Kidney (tissue), 14 donors: ENCODE data around the gene NIPAL4. TPM values are rescaled to one million over a fixed set of nuclear protein-coding genes. Genes with fewer than 3 reads are reported as not detected.

Source experiments
- DNase-seq, 5 donors: peaks; one replicate each; pipeline ENCODE4 v3.0.0-alpha.2; 2013 to 2020
- FAIRE-seq: peaks from 2 replicates; lab custom pipeline; 2012; peaks lifted over from hg19 to GRCh38; lab: Jason Lieb, UNC
- H3K27ac ChIP-seq, 2 donors: one replicate each; pipeline ENCODE4 v1.7.0; 2013; ENCODE audit warnings: low read depth in 2 of 2, low read length in 2 of 2, inconsistent platforms in 1 of 2
- H3K27me3 ChIP-seq: one replicate; pipeline ENCODE4 v1.7.1; 2013; ENCODE audit warnings: low read length, inconsistent platforms; ENCODE audit not compliant: control insufficient read depth, insufficient read depth
- H3K36me3 ChIP-seq, 3 donors: one replicate each; pipeline versions ENCODE4 v1.7.0 to v1.7.1; 2013; ENCODE audit warnings: low read length in 3 of 3, control low read depth in 1 of 3, inconsistent platforms in 1 of 3; ENCODE audit not compliant: insufficient read depth in 3 of 3, control insufficient read depth in 2 of 3
- H3K4me1 ChIP-seq, 3 donors: one replicate each; pipeline versions ENCODE4 v1.7.0 to v1.7.1; 2013; ENCODE audit warnings: low read length in 3 of 3, inconsistent platforms in 1 of 3, low read depth in 1 of 3; ENCODE audit not compliant: control insufficient read depth in 2 of 3, insufficient read depth in 2 of 3
- H3K4me3 ChIP-seq, 3 donors: one replicate each; pipeline versions ENCODE4 v1.7.0 to v1.8.1; 2013; ENCODE audit warnings: low read length in 3 of 3, control low read depth in 1 of 3, inconsistent platforms in 1 of 3
- H3K9ac ChIP-seq, 3 donors: one replicate each; pipeline versions ENCODE4 v1.7.0 to v1.7.1; 2013; ENCODE audit warnings: low read length in 3 of 3, control low read depth in 1 of 3, inconsistent platforms in 1 of 3
- H3K9me3 ChIP-seq, 3 donors: one replicate each; pipeline versions ENCODE4 v1.7.0 to v1.7.1; 2013; ENCODE audit warnings: low read length in 3 of 3, control low read depth in 1 of 3, inconsistent platforms in 1 of 3; ENCODE audit not compliant: control insufficient read depth in 2 of 3, insufficient read depth in 1 of 3
- intact Hi-C: fragments of 100-400 bp; cut with DNase I; formaldehyde crosslinking; loops from one replicate; pipeline ENCODE4 v1.11.1; 2022
- polyA plus RNA-seq: library from polyadenylated mRNA; stranded (reverse); fragments of 350-450 nt; fragmentation: Illumina TruSeq; extraction: RNeasy Lipid Tissue Mini Kit (QIAGEN cat#74804); gene quantifications from one replicate; pipeline ENCODE4 v1.2.3, GENCODE V29; 2014; ENCODE audit warnings: low read depth, low replicate concordance; ENCODE audit not compliant: insufficient read depth
- total RNA-seq: library from RNA; stranded (reverse); fragmentation: NEBNext Ultra II Directional; extraction: Animal tissue kit (Norgen Biotek cat#: 25700); gene quantifications from one replicate; pipeline ENCODE4 v1.2.1, GENCODE V29; 2021
- TF ChIP-seq, protein P1 (sequence below): IDR thresholded peaks from 3 replicates; pipeline ENCODE4 v1.5.1; 2012; ENCODE audit warnings: mild to moderate bottlenecking, moderate library complexity, borderline replicate concordance; ENCODE audit not compliant: insufficient read depth; ENCODE audit errors: extremely low read depth
- donor health status: control.
- donor health status: control.
- donor health status: control.
- donor health status: control.
- donor health status: control.
- donor health status: DM: yes; HTN: yes; CAD: no.
- donor health status: Normal renal cell carcinoma (clear cell type).

Gene NIPAL4
- total and polyA plus RNA-seq, 2 donors from 2014 or later: not detected

DNA sequence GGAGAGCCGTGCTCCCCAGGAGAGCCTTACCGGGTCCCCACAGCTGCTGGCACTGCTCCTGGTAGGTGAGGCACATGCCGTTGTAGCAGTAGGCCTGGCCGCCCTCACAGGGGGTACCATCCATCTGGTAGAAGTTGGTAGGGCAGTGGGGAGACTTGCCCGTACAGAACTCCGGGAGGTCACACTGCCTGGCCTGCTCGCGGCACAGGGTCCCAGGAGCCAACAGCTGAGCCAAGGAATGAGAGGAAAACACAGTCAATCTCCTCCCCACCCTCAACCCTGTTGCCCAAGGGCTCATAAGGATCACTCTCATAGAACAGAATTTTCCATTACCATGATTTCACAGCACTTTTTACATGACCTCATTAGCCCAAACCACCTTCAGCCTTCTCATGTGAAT, 36.9 kb downstream of the NIPAL4 start:
- no peak for FAIRE-seq

DNA sequence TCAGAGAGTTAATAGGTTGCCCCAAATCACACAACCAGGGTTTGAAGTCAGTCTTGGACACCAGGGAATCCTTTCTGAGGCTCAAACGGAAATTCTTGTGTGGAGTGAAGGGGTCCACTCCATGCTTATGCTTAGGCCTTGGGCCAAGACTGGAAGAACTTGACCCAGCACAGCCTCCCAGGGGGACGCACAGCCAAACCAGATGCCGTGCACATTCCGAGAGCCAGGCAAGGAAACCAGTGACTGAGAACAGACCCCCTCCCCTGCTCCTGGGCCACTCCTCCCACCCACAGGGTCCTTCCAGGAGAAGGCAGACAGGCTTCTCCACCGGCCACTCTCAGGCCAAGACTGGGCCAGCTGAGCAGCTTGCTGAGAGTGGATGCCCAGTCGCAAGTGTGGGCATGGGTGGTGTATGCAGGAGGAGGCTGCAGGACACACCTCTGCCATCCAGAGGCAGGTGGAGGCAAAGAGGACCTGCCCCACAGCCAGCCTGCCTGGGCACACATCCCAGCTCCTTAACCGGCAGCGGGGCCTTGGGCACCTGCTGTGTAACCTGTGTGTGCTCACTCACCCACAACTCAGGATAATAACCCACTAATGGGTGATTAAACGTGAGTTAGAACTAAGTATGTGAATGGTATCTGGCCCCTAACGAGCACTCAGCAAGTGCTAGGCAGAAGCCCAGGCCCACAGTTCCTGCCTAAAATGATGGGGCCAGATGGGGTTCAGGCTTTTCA, 38.0 kb downstream of the NIPAL4 start:
- intact Hi-C loops: no loop called here
- no peaks in the 10 kb centered on the region for H3K36me3 ChIP-seq
- no peak overlapping the region for H3K9ac ChIP-seq
- DNase-seq (peak in 3 of 5 donors; percentile 22 to 46 (median 39)), FAIRE-seq (no peak)
- no peak overlapping the region for H3K4me3 ChIP-seq
- TF ChIP-seq, protein P1, sequence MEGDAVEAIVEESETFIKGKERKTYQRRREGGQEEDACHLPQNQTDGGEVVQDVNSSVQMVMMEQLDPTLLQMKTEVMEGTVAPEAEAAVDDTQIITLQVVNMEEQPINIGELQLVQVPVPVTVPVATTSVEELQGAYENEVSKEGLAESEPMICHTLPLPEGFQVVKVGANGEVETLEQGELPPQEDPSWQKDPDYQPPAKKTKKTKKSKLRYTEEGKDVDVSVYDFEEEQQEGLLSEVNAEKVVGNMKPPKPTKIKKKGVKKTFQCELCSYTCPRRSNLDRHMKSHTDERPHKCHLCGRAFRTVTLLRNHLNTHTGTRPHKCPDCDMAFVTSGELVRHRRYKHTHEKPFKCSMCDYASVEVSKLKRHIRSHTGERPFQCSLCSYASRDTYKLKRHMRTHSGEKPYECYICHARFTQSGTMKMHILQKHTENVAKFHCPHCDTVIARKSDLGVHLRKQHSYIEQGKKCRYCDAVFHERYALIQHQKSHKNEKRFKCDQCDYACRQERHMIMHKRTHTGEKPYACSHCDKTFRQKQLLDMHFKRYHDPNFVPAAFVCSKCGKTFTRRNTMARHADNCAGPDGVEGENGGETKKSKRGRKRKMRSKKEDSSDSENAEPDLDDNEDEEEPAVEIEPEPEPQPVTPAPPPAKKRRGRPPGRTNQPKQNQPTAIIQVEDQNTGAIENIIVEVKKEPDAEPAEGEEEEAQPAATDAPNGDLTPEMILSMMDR: no peak
- H3K4me1 ChIP-seq: peaks cover 0 to 2% (median 0%) of the 10 kb centered on the region in 3 donors
- H3K9me3 ChIP-seq: no peaks in the 10 kb centered on the region
- no peak overlapping the region for H3K27ac ChIP-seq
- no peaks in the 10 kb centered on the region for H3K27me3 ChIP-seq

More for the DNA sequence above, 36.9 kb downstream of the NIPAL4 start:
- H3K9ac ChIP-seq: no peak overlapping the region
- H3K4me3 ChIP-seq: no peak overlapping the region
- H3K36me3 ChIP-seq: no peaks in the 10 kb centered on the region
- DNase-seq: no peak
- H3K9me3 ChIP-seq: no peaks in the 10 kb centered on the region
- intact Hi-C loops: no loop called here
- TF ChIP-seq, protein P1: no peak
- H3K27ac ChIP-seq: no peak overlapping the region
- H3K27me3 ChIP-seq: no peaks in the 10 kb centered on the region
- H3K4me1 ChIP-seq: peaks cover 0 to 2% (median 0%) of the 10 kb centered on the region in 3 donors

DNA sequence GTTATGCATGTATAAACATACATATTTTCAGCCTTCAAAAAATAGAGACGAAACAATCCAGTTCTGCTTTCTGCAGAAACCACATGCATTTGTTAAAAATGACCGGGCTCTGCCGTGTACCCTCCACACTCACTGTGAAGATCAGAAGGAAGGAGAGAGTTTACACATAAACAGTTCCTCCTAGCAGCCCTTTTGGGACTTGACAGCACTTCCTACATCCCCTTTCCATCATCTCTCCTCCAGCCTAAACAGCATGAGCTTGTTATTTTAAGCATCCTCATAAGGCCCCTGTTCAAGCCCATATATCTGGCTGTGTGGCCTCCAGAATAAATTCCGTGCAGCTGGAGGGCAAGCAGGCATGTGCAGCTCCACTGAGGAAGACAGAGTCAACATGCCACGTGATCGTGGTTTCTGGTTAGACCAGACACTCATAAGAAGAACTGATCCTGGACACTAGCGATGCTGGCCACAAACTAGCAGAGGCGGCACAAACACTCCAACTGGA, 42.2 kb downstream of the NIPAL4 start:
- no peaks in the 10 kb centered on the region for H3K27me3 ChIP-seq
- H3K4me3 ChIP-seq: no peak overlapping the region
- FAIRE-seq: no peak
- peak in 1 of 5 donors; percentile 53 for DNase-seq
- H3K9ac ChIP-seq: no peak overlapping the region
- no peak overlapping the region for H3K27ac ChIP-seq
- H3K4me1 ChIP-seq: peaks cover 0 to 4% (median 0%) of the 10 kb centered on the region in 3 donors
- H3K36me3 ChIP-seq: no peaks in the 10 kb centered on the region
- intact Hi-C loops: no loop called here
- no peaks in the 10 kb centered on the region for H3K9me3 ChIP-seq
- TF ChIP-seq, protein P1: no peak
